ENCODE data around the gene EPHB2.

GRCh38 chr1:22838965-22839364, 128.3 kb downstream of the EPHB2 start:
- TF ChIP-seq CTCF (IDR thresholded peaks at IDR 0.05): no peak
- no peak for TF ChIP-seq POLR2AphosphoS5 (IDR thresholded peaks at IDR 0.05)
- no peak for TF ChIP-seq POLR2A (IDR thresholded peaks at IDR 0.05)
- TF ChIP-seq EP300 (IDR thresholded peaks at IDR 0.05): no peak

Data from suprapubic skin (tissue), 4 donors.